Effector memory CD4-positive, alpha-beta T cell (primary cell): ENCODE results near the gene MCOLN1.
"Not testable (repeated sequence)": the region's sequence is repeated elsewhere in the genome, so short reads cannot be mapped to it uniquely, and the experiment has no call there.

Experiments used
- DNase-seq, 3 donors: peaks; one replicate each; pipeline ENCODE4 v3.0.0-alpha.2; 2020
- H3K27ac ChIP-seq: 2 replicates; pipeline ENCODE4 v1.7.0; 2013; ENCODE audit warnings: mild to moderate bottlenecking, low read length, moderate library complexity; ENCODE audit not compliant: insufficient read depth, poor library complexity, severe bottlenecking
- H3K27me3 ChIP-seq: replicated peaks from 2 replicates; pipeline ENCODE4 v1.7.0; 2013; ENCODE audit warnings: mild to moderate bottlenecking, low read length; ENCODE audit not compliant: insufficient read depth, control insufficient read depth, poor library complexity, severe bottlenecking
- H3K36me3 ChIP-seq: 2 replicates; pipeline ENCODE4 v1.7.0; 2013; ENCODE audit warnings: mild to moderate bottlenecking, low read length, moderate library complexity; ENCODE audit not compliant: control insufficient read depth, insufficient read depth
- H3K4me1 ChIP-seq: 2 replicates; pipeline ENCODE4 v1.7.0; 2013; ENCODE audit warnings: low read length, mild to moderate bottlenecking; ENCODE audit not compliant: control insufficient read depth, insufficient read depth, poor library complexity, severe bottlenecking
- H3K4me3 ChIP-seq: 2 replicates; pipeline ENCODE4 v1.7.0; 2013; ENCODE audit warnings: low read length, low read depth, mild to moderate bottlenecking; ENCODE audit not compliant: insufficient read depth, poor library complexity, severe bottlenecking
- H3K9me3 ChIP-seq: 2 replicates; pipeline ENCODE4 v1.7.0; 2013; ENCODE audit warnings: mild to moderate bottlenecking, low read length, moderate library complexity; ENCODE audit not compliant: control insufficient read depth

The MCOLN1 gene

DNA sequence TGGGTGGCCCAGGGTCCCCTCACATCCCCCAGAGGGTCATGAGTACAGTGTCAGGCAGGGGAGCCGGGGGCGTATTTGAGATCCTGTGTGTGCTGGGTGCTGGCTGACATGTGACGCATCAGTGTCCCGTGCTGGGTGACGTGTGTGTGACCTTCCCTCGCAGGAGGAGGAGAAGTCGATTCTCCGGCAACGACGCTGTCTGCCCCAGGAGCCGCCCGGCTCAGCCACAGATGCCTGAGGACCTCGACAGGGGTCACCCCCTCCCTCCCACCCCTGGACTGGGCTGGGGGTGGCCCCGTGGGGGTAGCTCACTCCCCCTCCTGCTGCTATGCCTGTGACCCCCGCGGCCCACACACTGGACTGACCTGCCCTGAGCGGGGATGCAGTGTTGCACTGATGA lies 38.9 kb downstream of the MCOLN1 start:
- no peak for DNase-seq
- Histone ChIP-seq H3K9me3 (no peaks in the 10 kb centered on the region), H3K36me3 (peaks cover 23% of the 10 kb centered on the region), H3K27ac (no peak overlapping the region), H3K4me1 (no peaks in the 10 kb centered on the region), H3K4me3 (no peak overlapping the region), H3K27me3 (no peaks in the 10 kb centered on the region)

DNA sequence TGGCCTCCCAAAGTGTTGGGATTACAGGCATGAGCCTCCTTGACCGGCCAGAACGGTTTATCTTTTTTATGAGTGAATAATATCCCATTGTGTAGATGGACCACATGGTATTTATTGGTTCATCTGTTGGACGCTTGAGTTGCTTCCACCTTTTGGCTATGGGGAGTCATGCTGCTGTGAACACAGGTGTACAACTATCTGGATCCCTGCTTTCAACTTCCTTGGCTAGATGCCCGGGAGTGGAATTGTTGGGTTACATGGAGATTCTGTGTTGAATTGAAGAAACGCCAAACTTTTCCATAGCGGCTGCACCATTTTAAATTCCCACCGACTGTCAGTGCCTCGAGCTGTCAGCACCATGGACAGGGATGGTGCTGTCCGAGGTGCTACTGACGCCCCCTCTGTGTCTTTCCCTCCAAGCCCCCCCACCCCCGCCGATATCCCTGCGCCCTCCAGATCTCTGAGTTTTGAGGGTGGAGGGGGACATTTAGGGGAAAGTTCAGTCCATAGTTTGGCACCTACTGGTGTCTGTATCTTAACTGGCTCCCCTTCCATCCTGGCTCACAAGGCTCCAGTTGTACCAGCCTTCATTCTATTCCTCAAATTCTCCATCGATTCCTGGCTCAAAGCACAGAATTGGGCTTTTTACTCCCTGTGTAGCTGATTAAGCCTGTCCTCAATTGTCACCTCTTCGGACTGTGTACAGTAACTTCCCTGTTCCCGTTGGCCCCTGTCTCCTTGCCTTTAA lies 40.4 kb downstream of the MCOLN1 start:
- Histone ChIP-seq H3K27me3 (no peaks in the 10 kb centered on the region), H3K9me3 (no peaks in the 10 kb centered on the region), H3K4me3 (no peak overlapping the region), H3K27ac (no peak overlapping the region), H3K4me1 (no peaks in the 10 kb centered on the region), H3K36me3 (peaks cover 12% of the 10 kb centered on the region)
- no peak for DNase-seq

DNA sequence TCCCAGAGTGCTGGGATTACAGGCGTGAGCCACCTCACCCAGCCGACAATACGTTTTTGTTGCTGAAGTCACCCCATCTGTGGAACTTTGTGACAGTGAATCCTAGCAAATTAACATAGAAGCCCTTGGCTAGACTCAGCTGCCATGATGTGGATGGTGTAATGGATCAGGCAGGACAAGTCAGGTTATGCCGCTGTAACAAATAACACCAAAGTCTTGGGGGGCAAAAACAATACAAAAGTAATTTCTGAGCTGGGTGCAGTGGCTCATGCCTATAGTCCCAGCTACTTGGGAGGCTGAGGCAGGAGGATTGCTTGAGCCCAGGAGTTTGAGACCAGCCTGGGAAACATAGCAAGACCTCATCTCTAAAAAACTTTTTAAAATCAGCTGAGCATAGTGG lies 42.4 kb downstream of the MCOLN1 start:
- Histone ChIP-seq H3K27me3 (no peaks in the 10 kb centered on the region), H3K4me3 (no peak overlapping the region), H3K27ac (no peak overlapping the region), H3K9me3 (no peaks in the 10 kb centered on the region), H3K36me3 (no peaks in the 10 kb centered on the region), H3K4me1 (no peaks in the 10 kb centered on the region)
- no peak for DNase-seq

DNA sequence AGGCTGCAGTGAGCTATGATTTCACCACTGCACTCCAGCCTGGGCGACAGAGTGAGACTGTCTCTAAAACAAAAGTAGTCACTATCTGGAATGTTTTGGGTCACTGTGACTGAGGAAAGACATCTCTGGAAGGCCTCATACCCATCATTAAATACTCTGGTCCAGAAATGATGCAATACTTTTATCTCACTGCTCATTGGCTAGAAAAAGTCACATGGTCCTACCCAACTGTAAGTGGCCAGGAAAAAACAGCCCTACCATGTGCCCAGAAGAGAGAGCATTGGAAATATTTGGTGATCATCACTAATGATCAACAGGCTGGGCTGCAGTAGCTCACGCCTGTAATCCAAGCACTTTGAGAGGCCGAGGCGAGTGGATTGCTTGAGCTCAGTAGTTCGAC lies 42.9 kb downstream of the MCOLN1 start:
- no peaks in the 10 kb centered on the region for H3K27me3 ChIP-seq
- DNase-seq, result no peak
- no peak overlapping the region for H3K27ac ChIP-seq
- H3K9me3 ChIP-seq, result no peaks in the 10 kb centered on the region
- H3K36me3 ChIP-seq, result no peaks in the 10 kb centered on the region
- H3K4me3 ChIP-seq, result no peak overlapping the region
- no peaks in the 10 kb centered on the region for H3K4me1 ChIP-seq

DNA sequence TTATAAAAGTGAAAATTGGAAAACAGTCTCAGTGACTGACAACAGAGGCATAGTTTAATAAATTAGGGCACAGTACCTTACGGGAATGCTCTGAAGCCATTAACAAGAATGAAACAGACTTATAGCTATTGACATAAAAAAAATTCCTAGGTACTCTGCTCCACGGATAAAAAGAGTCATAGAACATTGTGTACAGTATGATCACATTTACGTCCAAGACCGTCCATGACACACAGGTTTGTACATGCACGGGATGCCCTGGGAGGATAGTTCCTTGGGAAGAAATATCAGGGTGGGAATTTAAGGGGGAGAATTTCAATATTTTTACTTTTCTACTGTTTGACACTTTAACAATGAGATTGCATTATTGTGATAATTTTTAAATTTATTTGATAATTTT lies 48.3 kb downstream of the MCOLN1 start:
- Histone ChIP-seq H3K36me3 (no peaks in the 10 kb centered on the region), H3K4me3 (no peak overlapping the region), H3K27me3 (no peaks in the 10 kb centered on the region), H3K9me3 (no peaks in the 10 kb centered on the region), H3K27ac (no peak overlapping the region), H3K4me1 (no peaks in the 10 kb centered on the region)
- DNase-seq, result no peak

DNA sequence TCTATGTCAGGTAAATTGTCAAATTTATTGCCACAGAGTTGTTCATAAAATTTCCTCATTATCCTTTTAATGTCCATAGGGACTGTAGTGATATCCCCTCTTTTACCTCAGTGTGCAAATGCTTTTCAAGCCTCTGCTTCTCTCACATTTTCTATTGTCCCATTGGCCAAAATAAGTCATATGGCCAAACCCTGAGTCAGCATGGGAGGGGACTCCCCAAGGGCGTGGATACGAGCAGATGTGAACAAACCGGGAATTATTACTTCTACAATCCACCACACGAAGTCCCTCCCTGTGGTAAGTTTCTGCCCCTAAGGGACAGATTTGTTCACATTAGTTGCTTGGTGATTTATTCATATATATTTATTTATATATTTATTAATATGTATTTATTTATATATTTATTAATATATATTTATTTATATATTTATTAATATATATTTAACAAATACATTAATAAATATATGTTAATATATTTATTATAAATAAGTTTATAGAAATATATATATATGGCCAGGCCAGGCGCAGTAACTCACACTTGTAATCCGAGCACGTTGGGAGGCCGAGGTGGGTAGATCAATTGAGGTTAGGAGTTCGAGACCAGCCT lies 53.1 kb downstream of the MCOLN1 start:
- DNase-seq, result no peak
- H3K9me3 ChIP-seq, result no peaks in the 10 kb centered on the region
- H3K36me3 ChIP-seq, result no peaks in the 10 kb centered on the region
- no peaks in the 10 kb centered on the region for H3K4me1 ChIP-seq
- no peak overlapping the region for H3K27ac ChIP-seq
- H3K4me3 ChIP-seq, result no peak overlapping the region
- no peaks in the 10 kb centered on the region for H3K27me3 ChIP-seq

DNA sequence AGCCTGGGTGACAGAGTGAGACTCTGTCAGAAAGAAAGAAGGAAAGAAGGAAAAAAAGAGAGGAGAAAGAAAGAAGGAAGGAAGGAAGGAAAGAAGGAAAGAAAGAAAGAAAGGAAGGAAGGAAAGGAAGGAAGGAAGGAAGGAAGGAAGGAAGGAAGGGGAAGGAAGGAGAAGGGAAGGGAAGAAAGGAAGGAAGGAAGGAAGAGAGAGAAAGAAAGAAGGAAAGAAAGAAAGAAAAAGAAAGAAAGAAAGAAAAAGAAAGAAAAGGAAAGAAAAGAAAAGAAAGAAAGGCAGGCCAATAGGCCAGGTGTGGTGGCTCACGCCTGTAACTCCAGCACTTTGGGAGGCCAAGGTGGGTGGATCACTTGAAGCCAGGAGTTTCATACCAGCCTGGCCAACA lies 55.0 kb downstream of the MCOLN1 start:
- H3K9me3 ChIP-seq, H3K27me3 ChIP-seq, H3K27ac ChIP-seq, H3K4me3 ChIP-seq, DNase-seq, H3K4me1 ChIP-seq, H3K36me3 ChIP-seq: not testable (repeated sequence)

DNA sequence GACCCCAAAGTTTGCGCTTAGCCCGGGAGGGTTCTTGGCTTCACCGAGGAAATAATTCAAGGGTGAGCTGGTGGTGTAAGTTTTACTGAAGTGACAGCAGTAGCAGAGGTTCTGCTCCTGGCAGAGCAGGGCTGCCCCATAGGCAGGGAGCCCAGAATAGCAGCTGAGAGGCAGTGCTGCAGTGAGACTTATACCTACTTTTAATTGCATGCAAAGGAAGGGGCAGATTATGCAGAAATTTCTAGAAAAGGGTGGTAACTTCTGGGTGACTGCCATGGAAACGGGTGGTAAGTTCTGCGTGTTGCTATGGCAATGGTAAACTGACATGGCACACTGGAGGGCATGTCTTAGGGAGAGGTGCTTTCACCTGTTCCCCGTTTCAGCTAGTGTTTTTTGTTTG lies 55.7 kb downstream of the MCOLN1 start:
- Histone ChIP-seq H3K9me3 (no peaks in the 10 kb centered on the region), H3K27me3 (no peaks in the 10 kb centered on the region), H3K4me3 (no peak overlapping the region), H3K4me1 (no peaks in the 10 kb centered on the region), H3K36me3 (no peaks in the 10 kb centered on the region), H3K27ac (no peak overlapping the region)
- DNase-seq, result no peak

DNA sequence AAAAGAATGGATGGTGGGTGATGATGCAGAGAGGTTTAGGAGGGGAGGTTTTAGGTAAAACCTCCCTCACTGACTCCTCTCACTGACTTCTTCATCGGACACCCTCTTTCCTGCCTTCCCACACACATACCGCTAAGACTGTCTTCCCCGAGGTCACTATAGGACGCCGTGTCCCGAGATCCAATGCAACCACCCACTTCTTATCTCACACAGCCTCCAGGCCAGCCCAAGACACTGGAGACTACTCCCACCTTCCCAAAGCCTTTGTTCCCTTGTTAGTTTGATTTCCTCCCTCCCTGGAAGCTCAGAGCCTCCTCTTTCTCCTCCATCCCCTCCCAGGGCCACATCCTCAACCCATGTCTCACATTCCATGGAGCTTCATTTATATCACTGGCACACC lies 56.8 kb downstream of the MCOLN1 start:
- Histone ChIP-seq H3K4me3 (no peak overlapping the region), H3K4me1 (no peaks in the 10 kb centered on the region), H3K9me3 (no peaks in the 10 kb centered on the region), H3K27ac (no peak overlapping the region), H3K36me3 (no peaks in the 10 kb centered on the region), H3K27me3 (no peaks in the 10 kb centered on the region)
- DNase-seq, result no peak

DNA sequence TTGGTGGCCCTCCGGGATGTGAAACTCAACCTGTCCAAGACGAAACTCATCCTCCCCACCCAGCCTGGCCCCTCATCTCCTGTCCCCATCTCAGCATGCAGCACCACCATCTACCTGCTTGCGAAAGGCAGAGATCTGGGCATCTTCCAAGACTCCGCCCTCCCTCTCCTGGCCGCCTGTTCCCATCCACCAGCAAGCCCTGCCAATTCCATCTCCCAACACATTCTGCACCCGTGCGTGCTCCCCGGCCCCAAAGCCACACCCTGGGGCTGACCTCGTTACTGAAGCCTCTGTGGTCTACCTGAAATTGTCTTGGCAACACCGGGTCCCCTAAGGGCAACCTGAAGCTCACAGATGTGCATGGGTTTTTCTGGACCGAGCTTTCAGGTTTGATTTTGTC lies 60.0 kb downstream of the MCOLN1 start:
- Histone ChIP-seq H3K9me3 (no peaks in the 10 kb centered on the region), H3K27me3 (no peaks in the 10 kb centered on the region), H3K4me1 (no peaks in the 10 kb centered on the region), H3K4me3 (no peak overlapping the region), H3K27ac (no peak overlapping the region), H3K36me3 (no peaks in the 10 kb centered on the region)
- DNase-seq, result no peak
